ENCODE results near the gene GASK1A.

Gene GASK1A

GRCh38 chr3:43014956-43015355, 35.8 kb downstream of the GASK1A start:
- no peak for DNase-seq

- no peak for DNase-seq
Observed at GRCh38 chr3:43015572-43015971, 36.5 kb downstream of the GASK1A start.

GRCh38 chr3:43015991-43016865, 37.1 kb downstream of the GASK1A start:
- no peak for DNase-seq

- no peak for DNase-seq
Observed at GRCh38 chr3:43017004-43017403, 37.9 kb downstream of the GASK1A start.

GRCh38 chr3:43017593-43018195, 38.6 kb downstream of the GASK1A start:
- DNase-seq = no peak

- no peak for DNase-seq
Observed at GRCh38 chr3:43018246-43018645, 39.1 kb downstream of the GASK1A start.

- no peak for DNase-seq
Observed at GRCh38 chr3:43019006-43019809, 40.1 kb downstream of the GASK1A start.

- DNase-seq = no peak
Observed at GRCh38 chr3:43019826-43020225, 40.7 kb downstream of the GASK1A start.

- no peak for DNase-seq
Observed at GRCh38 chr3:43021186-43021585, 42.1 kb downstream of the GASK1A start.

GRCh38 chr3:43022121-43022520, 43.0 kb downstream of the GASK1A start:
- no peak for DNase-seq

GRCh38 chr3:43023066-43023465, 44.0 kb downstream of the GASK1A start:
- DNase-seq = no peak

GRCh38 chr3:43023746-43024145, 44.6 kb downstream of the GASK1A start:
- DNase-seq = no peak

GRCh38 chr3:43024181-43024885, 45.2 kb downstream of the GASK1A start:
- DNase-seq = no peak

- no peak for DNase-seq
Observed at GRCh38 chr3:43025423-43025822, 46.3 kb downstream of the GASK1A start.

GRCh38 chr3:43028001-43028400, 48.9 kb downstream of the GASK1A start:
- no peak for DNase-seq

- no peak for DNase-seq
Observed at GRCh38 chr3:43028678-43029490, 49.8 kb downstream of the GASK1A start.

GRCh38 chr3:43030162-43030935, 51.2 kb downstream of the GASK1A start:
- DNase-seq = no peak

- DNase-seq = no peak
Observed at GRCh38 chr3:43031485-43031884, 52.4 kb downstream of the GASK1A start.

GRCh38 chr3:43031889-43032545, 52.9 kb downstream of the GASK1A start:
- no peak for DNase-seq

All from DMS79 treated with DMSO at 0.1 percent for 48 hours (cell line).